Small intestine (tissue), 7 donors: ENCODE data around the gene ARAP1. TPM values are rescaled to one million over a fixed set of nuclear protein-coding genes. Genes with fewer than 3 reads are reported as not detected.
A peak's percentile ranks its signal among the peaks of the same experiment; 100 is the strongest.

Source experiments
- DNase-seq, 2 donors: peaks; one replicate each; pipeline versions ENCODE4 v3.0.0 to v3.0.0-alpha.2; 2013
- FAIRE-seq: peaks from 2 replicates; lab custom pipeline; 2012; peaks lifted over from hg19 to GRCh38; lab: Jason Lieb, UNC
- H3K27ac ChIP-seq, 3 donors: one replicate each; pipeline ENCODE4 v1.5.1; 2013; ENCODE audit warnings: low read length in 2 of 3, mild to moderate bottlenecking in 2 of 3, control low read depth in 1 of 3, inconsistent platforms in 1 of 3, low read depth in 1 of 3, moderate library complexity in 1 of 3
- H3K27me3 ChIP-seq, 3 donors: one replicate each; pipeline ENCODE4 v1.6.1; 2013; ENCODE audit warnings: low read length in 3 of 3, inconsistent platforms in 1 of 3; ENCODE audit not compliant: control insufficient read depth in 3 of 3, insufficient read depth in 3 of 3
- H3K36me3 ChIP-seq, 3 donors: one replicate each; pipeline ENCODE4 v1.6.1; 2013; ENCODE audit warnings: low read length in 3 of 3, inconsistent platforms in 1 of 3, low read depth in 1 of 3, mild to moderate bottlenecking in 1 of 3, moderate library complexity in 1 of 3; ENCODE audit not compliant: control insufficient read depth in 3 of 3, insufficient read depth in 2 of 3
- H3K4me1 ChIP-seq, 3 donors: one replicate each; pipeline ENCODE4 v1.6.1; 2013; ENCODE audit warnings: low read length in 2 of 3, inconsistent platforms in 1 of 3, low read depth in 1 of 3, mild to moderate bottlenecking in 1 of 3, moderate library complexity in 1 of 3; ENCODE audit not compliant: control insufficient read depth in 3 of 3, insufficient read depth in 2 of 3
- H3K4me3 ChIP-seq, 3 donors: one replicate each; pipeline ENCODE4 v1.5.1; 2013; ENCODE audit warnings: low read length in 3 of 3, control low read depth in 1 of 3, inconsistent platforms in 1 of 3, low read depth in 1 of 3, mild to moderate bottlenecking in 1 of 3, moderate library complexity in 1 of 3
- H3K9me3 ChIP-seq, 2 donors: one replicate each; pipeline ENCODE4 v1.6.1; 2013; ENCODE audit warnings: low read depth in 1 of 2, low read length in 1 of 2; ENCODE audit not compliant: control insufficient read depth in 2 of 2, insufficient read depth in 1 of 2
- WGBS, 3 donors: extraction: QIAGEN DNeasy Blood & Tissue Kit; methylation state at CpG; one replicate each; pipeline ENCODE4 v1.1.7; 2013; 5-methylcytosine and 5-hydroxymethylcytosine counted together
- polyA plus RNA-seq, 4 donors: library from polyadenylated mRNA; stranded (reverse) in 3 of 4; unstranded in 1 of 4; fragments of 200-250 nt in 3 of 4; fragments of 120-200 nt in 1 of 4; gene quantifications; one replicate each; pipeline versions ENCODE4 v1.2.1 to v1.2.3, GENCODE V29; 2013
- donor health status: healthy with polysubstance abuse.
- donor health status: control.
- donor health status: control.
- donor health status: Bipolar disorder and iron deficiency.
- donor health status: healthy.

Gene ARAP1
- polyA plus RNA-seq, 4 donors: 42.2 to 70.9 (median 53.2) TPM

DNA sequence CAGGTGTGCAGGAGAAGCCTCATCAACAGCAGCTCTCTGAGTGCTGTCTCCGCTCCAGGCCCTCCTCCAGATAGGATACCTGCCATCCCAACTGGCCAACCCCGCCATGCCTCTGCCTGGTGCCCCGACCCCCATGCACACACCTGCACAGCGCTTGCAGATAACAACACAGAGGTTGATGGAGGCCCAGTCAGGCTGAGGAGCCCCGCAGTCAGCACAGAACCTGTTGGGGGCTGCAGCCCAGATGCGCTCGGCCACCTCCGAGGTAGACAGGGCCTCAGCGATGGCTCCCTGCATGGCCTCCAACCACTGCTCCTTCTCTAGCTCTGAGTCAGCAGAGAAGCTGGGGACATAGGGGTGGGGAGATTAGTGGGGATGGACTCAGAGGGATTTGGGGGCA, 45.2 kb downstream of the ARAP1 start:
- no peaks in the 10 kb centered on the region for H3K27me3 ChIP-seq
- DNase-seq (no peak), FAIRE-seq (no peak)
- 96 to 98% (median 97%) methylated on average over 7 to 9 of the region's 9 CpGs for WGBS, 3 donors
- peaks cover 3 to 99% (median 24%) of the 10 kb centered on the region in 3 donors for H3K36me3 ChIP-seq
- H3K4me1 ChIP-seq: no peaks in the 10 kb centered on the region
- H3K9me3 ChIP-seq: no peaks in the 10 kb centered on the region
- H3K27ac ChIP-seq: no peak overlapping the region
- H3K4me3 ChIP-seq: no peak overlapping the region

DNA sequence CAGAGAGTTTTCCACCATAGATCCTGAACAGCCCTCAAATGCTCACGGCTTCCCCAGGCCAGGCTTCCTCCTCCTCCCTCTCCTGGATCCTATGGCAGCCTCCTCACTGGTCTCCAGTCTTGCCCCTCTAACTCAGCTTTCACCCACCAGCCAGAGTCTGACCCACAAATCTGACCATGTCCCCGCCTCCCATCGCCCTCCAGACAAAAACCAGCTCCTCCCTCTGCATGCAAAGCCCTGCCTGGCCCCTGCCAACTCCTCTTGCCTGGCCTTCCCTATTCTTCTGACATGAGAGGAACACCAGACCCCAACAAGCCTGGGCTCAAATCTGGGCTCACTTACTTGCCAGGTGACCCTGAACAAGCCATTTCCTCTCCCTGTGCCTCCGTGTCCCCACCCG, 45.6 kb downstream of the ARAP1 start:
- Histone ChIP-seq H3K4me1 (no peaks in the 10 kb centered on the region), H3K4me3 (no peak overlapping the region), H3K27me3 (no peaks in the 10 kb centered on the region), H3K36me3 (peaks cover 6 to 99% (median 24%) of the 10 kb centered on the region in 3 donors), H3K9me3 (no peaks in the 10 kb centered on the region), H3K27ac (no peak overlapping the region)
- WGBS, 3 donors: 87 to 96% (median 95%) methylated on average over 5 of the region's 5 CpGs
- DNase-seq: no peak
- FAIRE-seq: no peak

DNA sequence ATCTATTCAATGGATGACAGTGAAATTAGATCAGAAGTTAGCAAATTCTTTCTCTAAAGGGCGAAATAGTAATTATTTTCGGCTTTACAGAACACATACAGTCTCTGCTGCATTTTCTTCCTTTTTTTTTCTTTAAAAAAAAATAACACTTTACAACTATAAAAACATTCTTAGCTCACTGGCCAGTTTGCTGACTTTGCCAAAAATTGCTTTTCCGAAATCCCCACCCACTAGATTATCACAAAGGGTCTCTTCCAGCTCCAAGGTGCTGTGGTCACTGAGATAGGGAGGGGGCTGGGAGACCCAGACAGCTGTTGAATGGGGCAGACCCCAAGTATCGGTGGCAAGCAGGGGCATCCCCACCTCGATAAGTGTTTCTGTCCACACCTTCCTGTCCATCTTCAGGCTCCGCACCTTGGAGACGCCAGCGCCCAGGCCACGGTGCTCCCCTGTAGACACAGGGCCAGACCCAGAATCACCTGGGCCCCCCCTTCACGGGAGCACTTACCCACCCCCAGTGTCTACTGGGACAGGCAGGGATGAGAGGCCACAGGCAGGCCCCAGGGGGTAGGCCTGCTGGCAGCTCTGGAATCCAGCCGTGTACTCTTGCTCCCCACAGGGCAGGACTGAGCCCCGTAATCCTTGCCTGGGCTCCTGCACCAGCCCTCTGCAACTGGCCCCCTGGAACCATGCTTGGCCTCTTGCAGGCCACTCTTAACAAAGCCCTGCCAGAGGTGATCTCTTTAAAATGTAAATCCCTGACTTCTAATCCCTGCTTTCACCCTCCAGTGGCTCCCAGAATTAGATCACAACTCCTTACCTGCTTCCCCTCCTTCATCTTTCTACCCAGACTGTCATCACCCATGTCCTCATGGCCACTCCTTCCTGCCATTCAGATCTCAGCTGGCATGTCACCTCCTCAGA, 46.5 kb downstream of the ARAP1 start:
- no peaks in the 10 kb centered on the region for H3K4me1 ChIP-seq
- DNase-seq (no peak), FAIRE-seq (no peak)
- H3K36me3 ChIP-seq: peaks cover 10 to 99% (median 21%) of the 10 kb centered on the region in 3 donors
- H3K9me3 ChIP-seq: no peaks in the 10 kb centered on the region
- 84 to 93% (median 88%) methylated on average over 12 of the region's 12 CpGs for WGBS, 3 donors
- no peaks in the 10 kb centered on the region for H3K27me3 ChIP-seq
- H3K27ac ChIP-seq: no peak overlapping the region
- no peak overlapping the region for H3K4me3 ChIP-seq

DNA sequence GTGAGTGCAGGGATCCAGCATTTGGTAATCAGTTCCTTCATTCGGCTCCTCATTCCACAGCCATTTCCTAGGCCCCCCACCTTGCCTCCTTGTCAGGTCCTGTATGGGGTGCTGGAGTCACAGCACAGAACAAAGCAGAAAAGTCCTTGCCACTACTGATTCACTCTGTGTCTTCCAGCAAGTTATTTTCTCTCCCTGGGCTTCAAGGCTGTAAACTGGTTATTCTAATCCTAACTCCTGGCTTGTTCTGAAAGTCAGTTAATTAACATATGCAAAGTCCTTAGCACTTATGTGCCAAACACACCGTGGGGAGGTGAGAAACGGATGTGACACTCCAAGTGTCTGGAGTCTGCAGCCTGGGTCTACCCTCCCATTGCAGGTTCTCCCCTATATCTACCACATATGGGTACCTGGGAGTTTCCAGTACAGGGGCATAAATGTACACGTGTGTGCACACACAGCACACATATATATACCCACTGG, 47.4 kb downstream of the ARAP1 start:
- Histone ChIP-seq H3K9me3 (no peaks in the 10 kb centered on the region), H3K27me3 (no peaks in the 10 kb centered on the region), H3K4me3 (no peak overlapping the region), H3K4me1 (no peaks in the 10 kb centered on the region), H3K27ac (no peak overlapping the region), H3K36me3 (peaks cover 14 to 99% (median 17%) of the 10 kb centered on the region in 3 donors)
- 60 to 68% (median 65%) methylated on average over 4 of the region's 4 CpGs for WGBS, 3 donors
- FAIRE-seq (no peak), DNase-seq (no peak)

DNA sequence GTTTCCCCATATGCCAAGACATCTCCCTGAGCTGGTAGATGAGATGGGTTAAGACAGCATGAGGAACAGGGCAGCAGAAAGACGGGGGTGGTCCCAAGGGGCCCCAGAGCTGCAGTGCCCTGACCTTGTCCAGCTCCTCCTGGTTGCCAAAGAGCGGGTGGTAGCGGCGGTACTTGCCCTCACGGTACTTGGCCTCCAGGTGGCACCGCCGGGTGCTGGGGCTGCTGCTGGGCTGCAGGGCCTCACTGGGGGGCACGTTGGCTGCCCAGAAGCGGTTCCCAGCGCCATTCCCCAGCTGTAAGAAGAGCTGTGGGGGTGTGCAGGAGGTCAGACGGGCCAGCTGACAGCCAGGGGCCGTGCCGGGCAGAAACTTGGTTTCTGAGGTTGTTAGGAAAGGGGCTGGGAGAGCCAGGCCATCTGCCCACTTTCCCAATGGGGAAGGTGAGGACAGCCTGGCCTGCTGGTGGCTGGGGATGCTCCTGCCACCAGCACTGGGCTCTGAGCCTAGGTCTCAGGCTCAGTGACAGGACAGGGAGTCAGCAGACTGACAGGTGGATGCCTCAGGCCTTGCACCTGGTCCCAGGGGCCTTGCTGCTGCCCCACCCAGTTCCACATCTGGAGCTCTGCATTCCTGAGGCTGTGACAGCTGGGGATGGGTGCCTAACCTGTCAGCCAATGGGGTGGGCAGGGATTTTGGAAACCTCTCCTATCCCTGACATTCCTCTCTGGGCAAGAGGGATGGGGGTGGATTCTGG, 48.0 kb downstream of the ARAP1 start:
- no peak overlapping the region for H3K4me3 ChIP-seq
- H3K4me1 ChIP-seq: no peaks in the 10 kb centered on the region
- no peak for DNase-seq
- WGBS, 3 donors: 74 to 86% (median 78%) methylated on average over 13 of the region's 13 CpGs
- H3K36me3 ChIP-seq: peaks cover 14 to 99% (median 23%) of the 10 kb centered on the region in 3 donors
- no peaks in the 10 kb centered on the region for H3K9me3 ChIP-seq
- no peak for FAIRE-seq
- H3K27ac ChIP-seq: peak overlapping the region in 1 of 3 donors; percentile 8
- H3K27me3 ChIP-seq: no peaks in the 10 kb centered on the region

DNA sequence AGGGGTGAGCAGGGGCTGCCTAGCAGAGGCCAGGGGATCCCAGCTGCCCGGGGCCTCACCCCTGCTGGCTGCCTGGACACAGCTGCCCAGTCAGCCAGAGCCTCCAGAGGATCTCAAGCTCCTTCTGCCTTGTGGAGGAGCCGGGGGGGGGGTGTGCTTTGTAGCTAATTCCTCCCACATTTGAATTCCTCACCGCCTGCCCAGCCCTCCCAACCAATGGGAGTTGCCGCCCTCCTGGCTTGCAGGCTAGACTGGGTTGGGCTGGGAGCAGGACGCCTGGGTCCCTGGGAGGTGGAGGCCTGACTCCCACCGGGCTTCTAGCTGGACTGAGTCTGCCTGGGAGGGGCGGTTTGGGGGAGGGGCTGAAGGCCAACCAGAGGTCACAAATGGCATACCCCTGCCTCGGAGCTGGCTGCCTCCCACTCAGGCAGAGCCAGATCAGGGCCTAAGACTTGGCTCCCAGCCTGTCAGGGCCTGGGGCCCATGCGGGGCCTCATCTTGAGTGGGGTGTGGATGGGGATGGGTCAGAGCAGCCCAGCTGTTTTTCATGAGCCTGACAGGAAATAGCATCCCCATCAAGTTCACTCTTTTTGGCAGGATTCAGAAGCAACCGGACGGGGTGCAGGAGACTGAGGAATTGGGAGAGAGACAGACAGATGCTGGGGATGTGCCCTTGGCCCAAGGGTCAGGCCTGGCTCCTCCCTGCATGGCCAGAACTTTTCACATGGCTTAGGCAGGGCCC, 48.8 kb downstream of the ARAP1 start:
- FAIRE-seq: no peak
- H3K27me3 ChIP-seq: no peaks in the 10 kb centered on the region
- WGBS, 3 donors: 64 to 87% (median 81%) methylated on average over 10 to 11 of the region's 11 CpGs
- DNase-seq: no peak
- no peaks in the 10 kb centered on the region for H3K4me1 ChIP-seq
- H3K4me3 ChIP-seq: peak overlapping the region in 1 of 3 donors; percentile 20
- no peaks in the 10 kb centered on the region for H3K9me3 ChIP-seq
- peaks cover 21 to 99% (median 26%) of the 10 kb centered on the region in 3 donors for H3K36me3 ChIP-seq
- peak overlapping the region in 2 of 3 donors; percentile 32 to 53 for H3K27ac ChIP-seq

DNA sequence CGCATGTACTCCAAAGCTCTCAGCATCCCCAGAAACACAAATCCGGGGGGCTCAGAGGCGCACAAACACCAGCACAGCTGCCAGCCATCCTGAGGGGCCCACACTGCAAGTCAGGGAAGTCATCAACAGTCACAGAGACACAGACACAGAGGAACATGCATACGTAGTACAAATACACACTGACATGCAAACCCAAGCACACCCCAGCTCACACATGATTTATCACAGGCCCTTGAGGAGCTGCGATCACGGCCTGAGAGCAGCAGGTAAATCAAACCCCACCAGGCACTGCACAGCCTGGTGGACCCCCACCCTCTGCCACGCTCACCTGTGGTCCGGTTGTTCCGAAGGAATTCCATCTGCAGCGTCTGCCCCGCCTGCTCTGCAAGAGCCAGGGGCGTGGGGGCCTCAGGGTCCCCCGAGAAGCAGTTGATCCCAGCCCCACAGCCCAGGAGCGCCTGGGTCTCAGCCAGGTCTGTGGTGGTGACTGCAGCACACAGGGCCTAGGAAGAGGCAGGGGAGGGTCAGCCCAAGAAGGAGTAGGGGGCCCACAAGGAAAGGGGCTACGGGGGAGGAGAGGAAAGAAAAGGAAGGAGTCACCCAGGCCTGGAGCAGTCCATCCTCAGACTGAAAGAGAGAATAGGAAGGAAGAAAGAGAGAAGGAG, 49.5 kb downstream of the ARAP1 start:
- 76 to 92% (median 91%) methylated on average over 15 of the region's 15 CpGs for WGBS, 3 donors
- H3K27me3 ChIP-seq: no peaks in the 10 kb centered on the region
- peak overlapping the region in 1 of 3 donors; percentile 20 for H3K4me3 ChIP-seq
- H3K27ac ChIP-seq: peak overlapping the region in 1 of 3 donors; percentile 53
- no peaks in the 10 kb centered on the region for H3K9me3 ChIP-seq
- no peak for DNase-seq
- peaks cover 22 to 99% (median 25%) of the 10 kb centered on the region in 3 donors for H3K36me3 ChIP-seq
- no peaks in the 10 kb centered on the region for H3K4me1 ChIP-seq
- no peak for FAIRE-seq
